ENCODE data around the gene MZT2B.
"Not testable (repeated sequence)": the region's sequence is repeated elsewhere in the genome, so short reads cannot be mapped to it uniquely, and the experiment has no call there.

Gene MZT2B

GRCh38 chr2:130231656-130232055 is 49.6 kb downstream of the MZT2B start:
- TF ChIP-seq CTCF (IDR thresholded peaks at IDR 0.05; ENCODE audit: low read length, missing control alignments), result no peak
- no peak for DNase-seq (ENCODE audit: low read depth)
- no peak overlapping the region for H3K4me3 ChIP-seq (replicated peaks; ENCODE audit: low read depth, low read length)

- DNase-seq (ENCODE audit: low read depth); H3K4me3 ChIP-seq (replicated peaks; ENCODE audit: low read depth, low read length): not testable (repeated sequence)
These were observed 51.0 kb downstream of the MZT2B start for GRCh38 chr2:130233066-130233465.

GRCh38 chr2:130239581-130239980 is 57.5 kb downstream of the MZT2B start:
- H3K4me3 ChIP-seq (replicated peaks; ENCODE audit: low read depth, low read length); DNase-seq (ENCODE audit: low read depth): not testable (repeated sequence)
